ENCODE results near the gene FILIP1. TPM values are rescaled to one million over a fixed set of nuclear protein-coding genes. Genes with fewer than 3 reads are reported as not detected.

FILIP1 gene
- total and polyA plus RNA-seq, 10 of the 15 experiments (the other 5 are each of a cell fraction or from before 2014, with no cell fraction given) = 0.23 to 2.0 (median 0.44) TPM

DNA sequence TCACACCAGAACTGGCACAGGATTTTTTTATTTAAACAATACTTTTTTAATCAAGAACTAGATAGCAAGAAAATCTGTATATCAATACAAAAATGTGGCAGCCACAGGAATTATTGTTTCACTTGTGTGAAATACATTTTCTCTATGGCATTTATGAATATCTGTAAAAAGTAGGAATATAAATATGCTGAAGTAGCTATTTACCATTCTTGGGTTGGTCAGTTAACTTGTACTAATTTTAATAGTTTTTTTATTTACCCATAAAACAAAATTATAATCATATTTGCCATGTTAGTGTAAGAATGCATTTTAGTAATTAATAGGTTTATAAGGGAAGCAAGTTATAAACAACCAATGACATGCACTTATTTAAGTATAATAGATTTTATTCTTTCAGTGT lies 177.6 kb downstream of the FILIP1 start:
- ChIA-PET RAD21 (ENCODE audit: unreplicated experiment) (no interaction called here), POLR2A (no interaction called here), SMC1A (ENCODE audit: uncharacterized antibody, unreplicated experiment) (interaction anchor here (1.4 kb wide), 1 partner anchor 13 kb away, joined by 3 read pairs; no protein-coding TSS in a partner anchor), CTCF (interaction anchor here (0.7 to 1.1 kb wide), 3 partner anchors 9 to 42 kb away, joined by 3 read pairs; no protein-coding TSS in a partner anchor)
- Histone ChIP-seq H3K9me3 (replicated peaks; ENCODE audit: control insufficient read depth, insufficient read depth, low read length) (no peaks in the 10 kb centered on the region), H3K4me2 (ENCODE audit: control insufficient read depth, insufficient read depth) (no peak overlapping the region), H3K4me1 (ENCODE audit: control insufficient read depth, insufficient read depth, low read length) (no peaks in the 10 kb centered on the region), H2AFZ (ENCODE audit: control insufficient read depth, low read depth, low read length) (no peak overlapping the region), H3K27me3 (replicated peaks in 1 of 2; ENCODE audit: control insufficient read depth in 2 of 2, insufficient read depth in 2 of 2, low read length in 1 of 2) (no peaks in the 10 kb centered on the region), H3K9ac (ENCODE audit: control insufficient read depth, insufficient read depth, low read length) (no peak overlapping the region), H3K27ac (ENCODE audit: control insufficient read depth, insufficient read depth) (no peak overlapping the region), H3K4me3 (no peak overlapping the region), H3K79me2 (ENCODE audit: control insufficient read depth, insufficient read depth, low read length) (no peaks in the 10 kb centered on the region), H4K20me1 (ENCODE audit: control insufficient read depth, insufficient read depth) (no peaks in the 10 kb centered on the region), H3K36me3 (ENCODE audit: control insufficient read depth in 2 of 2, insufficient read depth in 2 of 2, low read length in 1 of 2) (no peaks in the 10 kb centered on the region)
- intact Hi-C loops (cut with micrococcal nuclease; ENCODE audit: unreplicated experiment) (no loop called here), in situ Hi-C loops (cut with MboI) (no loop called here)
- BruUV-seq (replicated peaks) = no TSS peak
- DNase-seq (ENCODE audit: low read depth, low spot score) (no peak), FAIRE-seq (no peak), ATAC-seq (no peak)
- TF ChIP-seq, protein P1, sequence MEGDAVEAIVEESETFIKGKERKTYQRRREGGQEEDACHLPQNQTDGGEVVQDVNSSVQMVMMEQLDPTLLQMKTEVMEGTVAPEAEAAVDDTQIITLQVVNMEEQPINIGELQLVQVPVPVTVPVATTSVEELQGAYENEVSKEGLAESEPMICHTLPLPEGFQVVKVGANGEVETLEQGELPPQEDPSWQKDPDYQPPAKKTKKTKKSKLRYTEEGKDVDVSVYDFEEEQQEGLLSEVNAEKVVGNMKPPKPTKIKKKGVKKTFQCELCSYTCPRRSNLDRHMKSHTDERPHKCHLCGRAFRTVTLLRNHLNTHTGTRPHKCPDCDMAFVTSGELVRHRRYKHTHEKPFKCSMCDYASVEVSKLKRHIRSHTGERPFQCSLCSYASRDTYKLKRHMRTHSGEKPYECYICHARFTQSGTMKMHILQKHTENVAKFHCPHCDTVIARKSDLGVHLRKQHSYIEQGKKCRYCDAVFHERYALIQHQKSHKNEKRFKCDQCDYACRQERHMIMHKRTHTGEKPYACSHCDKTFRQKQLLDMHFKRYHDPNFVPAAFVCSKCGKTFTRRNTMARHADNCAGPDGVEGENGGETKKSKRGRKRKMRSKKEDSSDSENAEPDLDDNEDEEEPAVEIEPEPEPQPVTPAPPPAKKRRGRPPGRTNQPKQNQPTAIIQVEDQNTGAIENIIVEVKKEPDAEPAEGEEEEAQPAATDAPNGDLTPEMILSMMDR (IDR thresholded peaks at IDR 0.05 in 2 of 3, conservative IDR thresholded peaks at IDR 0.05 in 1 of 3; ENCODE audit: control insufficient read depth in 2 of 3, extremely low read depth in 1 of 3, insufficient read depth in 1 of 3, low read depth in 3 of 3, low read length in 3 of 3) = no peak
- TF ChIP-seq CHD4 (IDR thresholded peaks at IDR 0.05) = no peak
- TF ChIP-seq LARP7 (IDR thresholded peaks at IDR 0.05) = no peak
- TF ChIP-seq RUNX3 (IDR thresholded peaks at IDR 0.05; ENCODE audit: low read length) = no peak
- TF ChIP-seq CREB1 (IDR thresholded peaks at IDR 0.05; ENCODE audit: low read depth) = no peak
- no peak for TF ChIP-seq CBX3 (IDR thresholded peaks at IDR 0.05; ENCODE audit: borderline replicate concordance, low read depth)
- no peak for TF ChIP-seq ZNF24 (IDR thresholded peaks at IDR 0.05)
- TF ChIP-seq, protein P2, sequence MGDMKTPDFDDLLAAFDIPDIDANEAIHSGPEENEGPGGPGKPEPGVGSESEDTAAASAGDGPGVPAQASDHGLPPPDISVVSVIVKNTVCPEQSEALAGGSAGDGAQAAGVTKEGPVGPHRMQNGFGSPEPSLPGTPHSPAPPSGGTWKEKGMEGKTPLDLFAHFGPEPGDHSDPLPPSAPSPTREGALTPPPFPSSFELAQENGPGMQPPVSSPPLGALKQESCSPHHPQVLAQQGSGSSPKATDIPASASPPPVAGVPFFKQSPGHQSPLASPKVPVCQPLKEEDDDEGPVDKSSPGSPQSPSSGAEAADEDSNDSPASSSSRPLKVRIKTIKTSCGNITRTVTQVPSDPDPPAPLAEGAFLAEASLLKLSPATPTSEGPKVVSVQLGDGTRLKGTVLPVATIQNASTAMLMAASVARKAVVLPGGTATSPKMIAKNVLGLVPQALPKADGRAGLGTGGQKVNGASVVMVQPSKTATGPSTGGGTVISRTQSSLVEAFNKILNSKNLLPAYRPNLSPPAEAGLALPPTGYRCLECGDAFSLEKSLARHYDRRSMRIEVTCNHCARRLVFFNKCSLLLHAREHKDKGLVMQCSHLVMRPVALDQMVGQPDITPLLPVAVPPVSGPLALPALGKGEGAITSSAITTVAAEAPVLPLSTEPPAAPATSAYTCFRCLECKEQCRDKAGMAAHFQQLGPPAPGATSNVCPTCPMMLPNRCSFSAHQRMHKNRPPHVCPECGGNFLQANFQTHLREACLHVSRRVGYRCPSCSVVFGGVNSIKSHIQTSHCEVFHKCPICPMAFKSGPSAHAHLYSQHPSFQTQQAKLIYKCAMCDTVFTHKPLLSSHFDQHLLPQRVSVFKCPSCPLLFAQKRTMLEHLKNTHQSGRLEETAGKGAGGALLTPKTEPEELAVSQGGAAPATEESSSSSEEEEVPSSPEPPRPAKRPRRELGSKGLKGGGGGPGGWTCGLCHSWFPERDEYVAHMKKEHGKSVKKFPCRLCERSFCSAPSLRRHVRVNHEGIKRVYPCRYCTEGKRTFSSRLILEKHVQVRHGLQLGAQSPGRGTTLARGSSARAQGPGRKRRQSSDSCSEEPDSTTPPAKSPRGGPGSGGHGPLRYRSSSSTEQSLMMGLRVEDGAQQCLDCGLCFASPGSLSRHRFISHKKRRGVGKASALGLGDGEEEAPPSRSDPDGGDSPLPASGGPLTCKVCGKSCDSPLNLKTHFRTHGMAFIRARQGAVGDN (IDR thresholded peaks at IDR 0.05) = no peak
- TF ChIP-seq ESRRA (IDR thresholded peaks at IDR 0.05; ENCODE audit: low read length) = no peak

Data from GM12878 (cell line).